Measurements from ENCODE around the gene SRSF7.
"Not testable (repeated sequence)": the region's sequence is repeated elsewhere in the genome, so short reads cannot be mapped to it uniquely, and the experiment has no call there.

The SRSF7 gene

DNA sequence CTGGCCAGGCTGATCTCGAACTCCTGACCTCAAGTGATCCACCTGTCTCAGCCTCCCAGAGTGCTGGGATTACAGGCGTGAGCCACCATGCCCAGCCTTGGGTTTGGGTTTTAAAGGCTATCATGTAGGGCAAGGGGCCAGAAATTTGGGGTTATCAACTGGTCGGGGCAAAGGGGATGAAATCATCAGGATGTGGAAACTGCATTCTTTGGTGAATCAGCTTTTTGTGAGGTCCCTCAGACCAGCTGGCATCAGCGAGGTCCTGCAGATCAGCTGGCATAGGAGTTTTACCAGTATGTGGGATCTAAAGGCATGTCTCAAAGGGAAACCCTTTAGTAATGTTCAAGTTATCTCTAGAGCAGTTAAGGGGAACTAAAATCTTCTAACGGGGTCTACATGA, 20.5 kb upstream of the SRSF7 start:
- peak; percentile 92 for TF ChIP-seq ZFP3 (CRISPR knock-in tag; IDR thresholded peaks at IDR 0.05)
- TF ChIP-seq ZFP30 (CRISPR knock-in tag; IDR thresholded peaks at IDR 0.05): no peak
- peak; percentile 45; the same call in 2 of the 3 replicates for ATAC-seq

DNA sequence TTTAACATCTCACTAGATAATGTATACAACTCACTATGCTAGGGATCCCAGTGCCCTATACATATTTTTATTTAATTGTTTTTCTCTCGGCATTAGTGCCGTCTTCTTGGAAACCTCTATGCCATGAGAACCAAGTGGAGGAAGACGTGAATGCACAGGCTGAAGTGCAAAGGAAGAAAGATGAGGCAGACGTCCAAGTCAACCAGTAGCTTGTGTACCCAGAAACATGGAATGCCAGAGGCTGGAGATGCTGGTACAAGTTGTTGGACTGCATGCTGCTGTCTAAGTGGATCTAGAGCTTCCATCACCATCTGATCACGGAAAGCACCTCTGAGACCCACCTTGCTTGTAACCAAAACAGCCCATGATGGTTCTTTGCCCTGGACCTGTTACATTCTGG, 14.4 kb upstream of the SRSF7 start:
- TF ChIP-seq RARB (CRISPR knock-in tag; IDR thresholded peaks at IDR 0.05): no peak
- TF ChIP-seq GLIS3 (CRISPR knock-in tag; IDR thresholded peaks at IDR 0.05): no peak
- no peak for TF ChIP-seq ZNF70 (CRISPR knock-in tag; IDR thresholded peaks at IDR 0.05)
- TF ChIP-seq ESRRG (CRISPR knock-in tag; IDR thresholded peaks at IDR 0.05): no peak
- no peak for TF ChIP-seq ISL1 (CRISPR knock-in tag; IDR thresholded peaks at IDR 0.05)
- TF ChIP-seq, protein P1, sequence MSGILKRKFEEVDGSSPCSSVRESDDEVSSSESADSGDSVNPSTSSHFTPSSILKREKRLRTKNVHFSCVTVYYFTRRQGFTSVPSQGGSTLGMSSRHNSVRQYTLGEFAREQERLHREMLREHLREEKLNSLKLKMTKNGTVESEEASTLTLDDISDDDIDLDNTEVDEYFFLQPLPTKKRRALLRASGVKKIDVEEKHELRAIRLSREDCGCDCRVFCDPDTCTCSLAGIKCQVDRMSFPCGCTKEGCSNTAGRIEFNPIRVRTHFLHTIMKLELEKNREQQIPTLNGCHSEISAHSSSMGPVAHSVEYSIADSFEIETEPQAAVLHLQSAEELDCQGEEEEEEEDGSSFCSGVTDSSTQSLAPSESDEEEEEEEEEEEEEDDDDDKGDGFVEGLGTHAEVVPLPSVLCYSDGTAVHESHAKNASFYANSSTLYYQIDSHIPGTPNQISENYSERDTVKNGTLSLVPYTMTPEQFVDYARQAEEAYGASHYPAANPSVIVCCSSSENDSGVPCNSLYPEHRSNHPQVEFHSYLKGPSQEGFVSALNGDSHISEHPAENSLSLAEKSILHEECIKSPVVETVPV (CRISPR knock-in tag; IDR thresholded peaks at IDR 0.05): no peak
- peak; percentile 48 for ATAC-seq

DNA sequence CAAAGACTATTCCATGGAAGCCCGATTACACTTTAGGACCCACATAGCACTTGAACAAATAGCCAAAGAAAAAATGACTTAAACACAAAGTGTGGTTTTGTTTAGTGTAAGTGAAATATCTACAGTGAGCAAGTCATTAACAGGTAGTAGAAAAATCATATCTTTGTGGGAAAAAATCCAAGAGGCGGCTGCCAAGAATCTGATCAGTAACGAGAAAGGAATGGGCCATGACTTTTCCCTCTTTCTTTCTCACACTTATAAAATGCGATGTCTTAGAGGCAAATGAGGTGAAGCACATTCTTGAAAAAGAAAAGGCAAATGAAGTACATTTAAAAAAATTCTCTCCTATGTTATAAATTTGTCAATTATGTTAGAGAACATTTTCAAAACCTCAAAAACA, 14.0 kb upstream of the SRSF7 start:
- peak; percentile 72 for ATAC-seq

DNA sequence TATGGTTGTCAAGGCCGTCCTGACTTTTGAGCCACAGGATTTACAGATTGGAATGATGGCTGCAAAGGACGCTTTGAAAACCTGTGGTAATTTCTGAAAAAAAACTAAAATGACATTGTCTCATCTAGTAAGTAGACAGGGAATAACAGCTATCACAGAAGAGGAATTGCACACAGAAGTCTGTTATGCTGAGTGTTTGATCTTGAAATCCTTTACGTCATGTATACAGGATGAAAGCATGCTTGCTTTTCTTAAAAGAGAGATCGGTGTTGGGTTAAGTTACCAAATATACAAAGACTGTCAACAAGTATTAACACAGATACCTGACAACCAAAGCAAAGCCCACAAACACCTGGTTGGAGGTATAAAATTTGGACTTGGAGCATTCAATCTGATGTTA, 12.6 kb upstream of the SRSF7 start:
- TF ChIP-seq ZNF565 (CRISPR knock-in tag; conservative IDR thresholded peaks at IDR 0.05; ENCODE audit: low read depth) (no peak), OSR1 (CRISPR knock-in tag; IDR thresholded peaks at IDR 0.05) (no peak), RARB (CRISPR knock-in tag; IDR thresholded peaks at IDR 0.05) (no peak), ISL1 (CRISPR knock-in tag; IDR thresholded peaks at IDR 0.05) (no peak), TCF4 (CRISPR knock-in tag; IDR thresholded peaks at IDR 0.05; ENCODE audit: borderline replicate concordance) (no peak), TOX (CRISPR knock-in tag; IDR thresholded peaks at IDR 0.05; ENCODE audit: borderline replicate concordance) (no peak), SNAI2 (CRISPR knock-in tag; IDR thresholded peaks at IDR 0.05) (no peak), GLIS3 (CRISPR knock-in tag; IDR thresholded peaks at IDR 0.05) (no peak), CSDC2 (CRISPR knock-in tag; IDR thresholded peaks at IDR 0.05) (no peak), ZNF70 (CRISPR knock-in tag; IDR thresholded peaks at IDR 0.05) (no peak), BACH2 (CRISPR knock-in tag; IDR thresholded peaks at IDR 0.05; ENCODE audit: borderline replicate concordance) (no peak), ZC3H10 (CRISPR knock-in tag; IDR thresholded peaks at IDR 0.05) (no peak)
- TF ChIP-seq, protein P2, sequence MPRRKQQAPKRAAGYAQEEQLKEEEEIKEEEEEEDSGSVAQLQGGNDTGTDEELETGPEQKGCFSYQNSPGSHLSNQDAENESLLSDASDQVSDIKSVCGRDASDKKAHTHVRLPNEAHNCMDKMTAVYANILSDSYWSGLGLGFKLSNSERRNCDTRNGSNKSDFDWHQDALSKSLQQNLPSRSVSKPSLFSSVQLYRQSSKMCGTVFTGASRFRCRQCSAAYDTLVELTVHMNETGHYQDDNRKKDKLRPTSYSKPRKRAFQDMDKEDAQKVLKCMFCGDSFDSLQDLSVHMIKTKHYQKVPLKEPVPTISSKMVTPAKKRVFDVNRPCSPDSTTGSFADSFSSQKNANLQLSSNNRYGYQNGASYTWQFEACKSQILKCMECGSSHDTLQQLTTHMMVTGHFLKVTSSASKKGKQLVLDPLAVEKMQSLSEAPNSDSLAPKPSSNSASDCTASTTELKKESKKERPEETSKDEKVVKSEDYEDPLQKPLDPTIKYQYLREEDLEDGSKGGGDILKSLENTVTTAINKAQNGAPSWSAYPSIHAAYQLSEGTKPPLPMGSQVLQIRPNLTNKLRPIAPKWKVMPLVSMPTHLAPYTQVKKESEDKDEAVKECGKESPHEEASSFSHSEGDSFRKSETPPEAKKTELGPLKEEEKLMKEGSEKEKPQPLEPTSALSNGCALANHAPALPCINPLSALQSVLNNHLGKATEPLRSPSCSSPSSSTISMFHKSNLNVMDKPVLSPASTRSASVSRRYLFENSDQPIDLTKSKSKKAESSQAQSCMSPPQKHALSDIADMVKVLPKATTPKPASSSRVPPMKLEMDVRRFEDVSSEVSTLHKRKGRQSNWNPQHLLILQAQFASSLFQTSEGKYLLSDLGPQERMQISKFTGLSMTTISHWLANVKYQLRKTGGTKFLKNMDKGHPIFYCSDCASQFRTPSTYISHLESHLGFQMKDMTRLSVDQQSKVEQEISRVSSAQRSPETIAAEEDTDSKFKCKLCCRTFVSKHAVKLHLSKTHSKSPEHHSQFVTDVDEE (CRISPR knock-in tag; IDR thresholded peaks at IDR 0.05): no peak
- TF ChIP-seq, protein P1 (CRISPR knock-in tag; IDR thresholded peaks at IDR 0.05): no peak
- ATAC-seq: no peak

More for the DNA sequence above, 14.0 kb upstream of the SRSF7 start:
- TF ChIP-seq ESRRG (CRISPR knock-in tag; IDR thresholded peaks at IDR 0.05): no peak
- TF ChIP-seq BACH2 (CRISPR knock-in tag; IDR thresholded peaks at IDR 0.05; ENCODE audit: borderline replicate concordance): no peak
- no peak for TF ChIP-seq ZNF70 (CRISPR knock-in tag; IDR thresholded peaks at IDR 0.05)
- no peak for TF ChIP-seq RARB (CRISPR knock-in tag; IDR thresholded peaks at IDR 0.05)
- TF ChIP-seq GLIS3 (CRISPR knock-in tag; IDR thresholded peaks at IDR 0.05): no peak
- TF ChIP-seq, protein P3, sequence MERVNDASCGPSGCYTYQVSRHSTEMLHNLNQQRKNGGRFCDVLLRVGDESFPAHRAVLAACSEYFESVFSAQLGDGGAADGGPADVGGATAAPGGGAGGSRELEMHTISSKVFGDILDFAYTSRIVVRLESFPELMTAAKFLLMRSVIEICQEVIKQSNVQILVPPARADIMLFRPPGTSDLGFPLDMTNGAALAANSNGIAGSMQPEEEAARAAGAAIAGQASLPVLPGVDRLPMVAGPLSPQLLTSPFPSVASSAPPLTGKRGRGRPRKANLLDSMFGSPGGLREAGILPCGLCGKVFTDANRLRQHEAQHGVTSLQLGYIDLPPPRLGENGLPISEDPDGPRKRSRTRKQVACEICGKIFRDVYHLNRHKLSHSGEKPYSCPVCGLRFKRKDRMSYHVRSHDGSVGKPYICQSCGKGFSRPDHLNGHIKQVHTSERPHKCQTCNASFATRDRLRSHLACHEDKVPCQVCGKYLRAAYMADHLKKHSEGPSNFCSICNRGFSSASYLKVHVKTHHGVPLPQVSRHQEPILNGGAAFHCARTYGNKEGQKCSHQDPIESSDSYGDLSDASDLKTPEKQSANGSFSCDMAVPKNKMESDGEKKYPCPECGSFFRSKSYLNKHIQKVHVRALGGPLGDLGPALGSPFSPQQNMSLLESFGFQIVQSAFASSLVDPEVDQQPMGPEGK (CRISPR knock-in tag; IDR thresholded peaks at IDR 0.05; ENCODE audit: borderline replicate concordance): no peak

DNA sequence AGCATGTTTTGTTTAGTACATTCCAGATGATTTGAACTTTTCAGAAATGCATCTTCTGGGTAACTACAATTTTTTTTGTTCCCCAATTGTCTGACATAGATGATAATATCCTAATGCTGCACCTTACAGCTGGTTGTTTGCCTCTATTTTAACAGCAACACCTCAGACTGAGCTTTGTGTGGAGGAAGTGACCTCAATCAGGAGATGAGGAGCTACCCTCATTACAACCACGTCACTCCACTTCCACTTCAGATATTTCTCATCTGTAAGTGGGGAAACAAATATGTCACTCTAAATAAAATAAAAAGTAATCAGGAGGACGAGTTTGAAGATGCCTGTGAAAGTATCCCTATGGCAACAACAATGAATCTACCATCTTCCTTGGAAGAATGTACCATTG, 12.1 kb upstream of the SRSF7 start:
- TF ChIP-seq, protein P1 (CRISPR knock-in tag; IDR thresholded peaks at IDR 0.05): no peak
- TF ChIP-seq, protein P4, sequence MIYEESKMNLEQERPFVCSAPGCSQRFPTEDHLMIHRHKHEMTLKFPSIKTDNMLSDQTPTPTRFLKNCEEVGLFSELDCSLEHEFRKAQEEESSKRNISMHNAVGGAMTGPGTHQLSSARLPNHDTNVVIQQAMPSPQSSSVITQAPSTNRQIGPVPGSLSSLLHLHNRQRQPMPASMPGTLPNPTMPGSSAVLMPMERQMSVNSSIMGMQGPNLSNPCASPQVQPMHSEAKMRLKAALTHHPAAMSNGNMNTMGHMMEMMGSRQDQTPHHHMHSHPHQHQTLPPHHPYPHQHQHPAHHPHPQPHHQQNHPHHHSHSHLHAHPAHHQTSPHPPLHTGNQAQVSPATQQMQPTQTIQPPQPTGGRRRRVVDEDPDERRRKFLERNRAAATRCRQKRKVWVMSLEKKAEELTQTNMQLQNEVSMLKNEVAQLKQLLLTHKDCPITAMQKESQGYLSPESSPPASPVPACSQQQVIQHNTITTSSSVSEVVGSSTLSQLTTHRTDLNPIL (CRISPR knock-in tag; IDR thresholded peaks at IDR 0.05; ENCODE audit: low read depth): no peak
- no peak for TF ChIP-seq OSR1 (CRISPR knock-in tag; IDR thresholded peaks at IDR 0.05)
- no peak for ATAC-seq

DNA sequence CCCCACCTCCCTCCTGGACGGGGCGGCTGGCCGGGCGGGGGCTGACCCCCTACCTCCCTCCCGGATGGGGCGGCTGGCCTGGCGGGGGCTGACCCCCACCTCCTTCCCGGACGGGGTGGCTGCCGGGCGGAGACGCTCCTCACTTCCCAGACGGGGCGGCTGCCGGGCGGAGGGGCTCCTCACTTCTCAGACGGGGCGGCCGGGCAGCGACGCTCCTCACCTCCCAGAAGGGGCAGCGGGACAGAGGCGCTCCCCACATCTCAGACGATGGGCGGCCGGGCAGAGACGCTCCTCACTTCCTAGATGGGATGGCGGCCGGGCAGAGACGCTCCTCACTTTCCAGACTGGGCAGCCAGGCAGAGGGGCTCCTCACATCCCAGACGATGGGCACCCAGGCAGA, 4.7 kb upstream of the SRSF7 start:
- not testable (repeated sequence) for ATAC-seq

Measured in SK-N-SH treated with all-trans-retinoic acid at 6 μM for 48 hours (cell line).